CD4-positive, alpha-beta T cell treated with Interleukin-15 for 4 hours (primary cell): ENCODE data around the gene MTA2.

Source experiments
- DNase-seq: peaks from one replicate; pipeline ENCODE4 v3.0.0-alpha.2; 2020; ENCODE audit warnings: low spot score

MTA2 gene

DNA sequence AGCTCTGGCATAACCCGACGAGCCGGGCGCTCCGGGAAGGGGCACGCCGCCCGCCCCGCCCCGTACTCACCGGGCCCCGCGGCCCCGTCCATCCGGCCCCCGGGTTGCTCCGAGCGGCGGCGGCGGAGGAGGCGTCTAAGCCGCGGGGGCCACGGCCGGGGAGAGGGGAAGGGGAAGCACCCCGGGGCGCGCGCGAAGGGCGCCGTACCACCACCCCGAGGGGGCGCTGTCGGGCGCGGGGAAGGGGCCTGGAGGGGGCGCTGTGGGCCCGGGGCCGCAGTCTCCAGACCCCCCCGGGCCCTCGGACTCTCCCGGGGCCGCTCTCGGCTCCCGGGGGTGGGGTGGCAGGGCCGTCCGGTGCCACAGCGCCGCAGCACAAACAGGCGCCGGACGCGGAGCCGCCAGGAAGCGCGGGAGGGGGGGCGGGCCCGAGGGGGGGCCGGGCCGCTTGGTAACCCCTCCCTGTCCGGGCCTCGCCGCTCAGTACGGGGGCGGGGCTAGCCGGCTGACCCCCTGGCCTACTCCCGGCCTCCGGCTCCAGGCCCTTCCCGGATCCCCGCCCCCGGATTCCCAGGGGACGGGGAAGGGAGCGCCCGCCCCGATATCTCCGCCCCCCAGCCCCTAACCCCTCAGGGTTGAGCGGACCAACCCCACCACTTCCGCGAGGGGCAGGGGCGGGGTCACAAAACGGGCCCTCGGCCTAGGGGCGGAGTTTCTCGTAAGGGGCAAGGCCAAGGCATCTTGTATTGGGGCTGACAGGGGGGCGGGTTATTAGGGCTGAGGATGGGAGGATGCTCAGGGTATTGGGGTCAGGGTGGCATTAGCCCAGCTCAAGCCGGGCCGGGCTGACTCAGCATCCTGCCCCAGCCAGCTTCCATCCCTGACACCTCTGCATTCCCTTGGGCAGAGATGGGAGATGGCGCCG, 11.0 kb upstream of the MTA2 start, which contains the start of the genes EML3 and ROM1:
Gene EML3, minus strand, starts transcription at position 410 of the 925 bp plus-strand sequence. Its CDS starts 318 bp downstream, at position 92.
Gene ROM1, plus strand, starts transcription at position 892 of the 925 bp plus-strand sequence. Its CDS starts 25 bp downstream, at position 917.
- peak; percentile 91 for DNase-seq

GRCh38 chr11:62611705-62612365, 10.2 kb upstream of the MTA2 start:
- peak; percentile 23 for DNase-seq

DNA sequence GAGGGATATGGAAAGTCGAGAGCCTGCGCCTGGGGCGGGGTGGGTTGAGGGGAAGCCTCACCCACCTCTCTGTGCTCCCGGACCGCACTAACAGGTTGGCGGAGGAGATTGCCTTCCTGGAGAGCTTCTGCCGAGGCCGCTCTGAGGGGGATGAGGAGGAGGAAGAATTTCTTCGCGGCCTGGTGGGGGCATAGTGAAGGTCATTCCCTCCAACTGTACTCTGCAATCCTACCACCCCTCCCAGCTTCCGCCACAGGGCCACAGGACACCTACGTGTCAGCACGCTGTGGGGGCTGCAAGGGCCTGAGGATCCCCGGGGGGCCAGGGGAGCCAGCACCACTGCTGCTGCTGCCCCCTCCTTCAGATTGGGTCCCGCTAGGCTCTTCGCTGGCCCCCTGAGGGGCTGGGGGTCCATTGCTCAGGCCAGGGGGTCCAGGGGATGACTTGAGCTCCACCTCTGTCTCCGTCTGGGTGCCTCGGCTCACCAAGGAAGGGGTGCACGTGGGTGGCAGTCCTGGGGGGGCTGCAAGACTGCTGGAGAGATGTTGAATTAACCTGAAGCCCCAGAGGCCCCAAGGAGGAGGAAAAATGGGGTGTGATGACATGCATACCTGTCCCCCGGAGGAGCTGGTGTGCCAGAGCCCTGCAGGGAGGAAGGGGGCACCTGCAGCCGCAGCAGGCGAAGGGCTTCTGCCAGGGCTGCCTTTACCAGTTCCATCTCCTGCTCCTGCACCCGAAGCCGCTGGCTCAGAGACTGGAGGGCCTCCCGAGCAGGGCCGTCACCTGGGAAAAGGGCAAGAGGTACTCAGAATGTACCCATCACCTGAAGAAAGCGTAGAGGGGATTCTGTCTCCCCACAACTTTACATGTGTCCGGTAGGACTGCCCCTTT, 9.4 kb upstream of the MTA2 start:
- no peak for DNase-seq

DNA sequence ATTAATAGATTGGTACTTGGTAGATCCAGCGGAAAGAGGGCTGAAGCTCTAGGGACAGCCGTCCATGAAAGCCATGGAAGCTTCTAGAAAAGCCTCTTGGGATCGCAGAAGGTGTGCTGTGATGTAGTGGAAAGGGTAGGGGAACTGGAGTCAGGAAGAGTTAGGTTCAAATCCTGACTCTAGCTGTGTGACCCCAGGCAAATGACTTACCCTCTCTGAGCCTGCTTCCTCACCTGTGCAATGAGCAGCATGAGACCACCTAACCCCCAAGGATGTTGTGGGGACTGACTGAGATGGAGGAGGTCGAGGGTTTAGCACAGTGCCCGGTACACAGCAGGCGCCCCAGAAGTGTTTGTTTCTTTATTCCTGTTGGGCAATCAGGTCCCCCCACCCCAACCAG, 8.7 kb upstream of the MTA2 start:
- DNase-seq, result no peak

GRCh38 chr11:62608776-62609175, 7.1 kb upstream of the MTA2 start:
- no peak for DNase-seq

DNA sequence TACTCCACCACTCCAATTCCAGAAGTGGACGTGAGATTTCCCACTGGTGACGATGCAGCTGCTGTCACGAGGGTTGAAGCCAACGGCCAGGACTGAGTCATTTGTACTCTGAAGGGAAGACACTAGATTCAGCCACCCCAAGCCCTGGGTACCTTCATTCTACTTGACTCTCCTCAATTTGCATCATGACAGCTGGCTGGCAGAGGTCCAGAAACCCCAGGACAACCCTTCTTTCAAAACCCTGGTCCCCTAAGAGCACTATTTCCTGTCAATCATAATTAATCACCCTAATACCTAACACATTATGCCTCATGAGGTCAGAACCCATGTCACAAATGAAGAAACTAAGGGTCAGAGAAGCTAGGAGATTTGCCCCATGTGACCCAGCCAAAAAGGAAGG, 6.0 kb upstream of the MTA2 start:
- no peak for DNase-seq

- DNase-seq, result no peak
These were observed 4.2 kb upstream of the MTA2 start for GRCh38 chr11:62605902-62606301.

- no peak for DNase-seq
These were observed 3.8 kb upstream of the MTA2 start for GRCh38 chr11:62605467-62605866.

- DNase-seq, result no peak
These were observed 2.9 kb upstream of the MTA2 start for GRCh38 chr11:62604460-62605120.

GRCh38 chr11:62603776-62604299, 2.2 kb upstream of the MTA2 start:
- DNase-seq, result no peak

GRCh38 chr11:62603072-62603408, 1.4 kb upstream of the MTA2 start:
- no peak for DNase-seq

GRCh38 chr11:62602141-62603071, 741 bp upstream of the MTA2 start:
- DNase-seq, result peak; percentile 36

DNA sequence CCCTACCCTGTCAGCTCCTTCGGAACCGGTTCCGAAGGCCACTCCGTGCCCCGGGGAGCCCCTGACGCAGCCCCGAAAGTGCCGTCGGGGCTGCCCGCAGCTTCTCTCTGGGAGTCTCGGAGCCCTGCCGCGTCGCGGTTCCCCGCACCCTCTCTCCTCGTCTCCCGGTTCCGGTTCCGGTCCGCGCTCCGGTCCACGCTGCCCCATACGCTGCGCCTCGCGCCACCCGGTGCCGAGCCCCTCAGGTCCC, 618 bp downstream of the MTA2 start:
- DNase-seq, result peak; percentile 18

GRCh38 chr11:62600367-62601121, 1.1 kb downstream of the MTA2 start:
- peak; percentile 19 for DNase-seq

DNA sequence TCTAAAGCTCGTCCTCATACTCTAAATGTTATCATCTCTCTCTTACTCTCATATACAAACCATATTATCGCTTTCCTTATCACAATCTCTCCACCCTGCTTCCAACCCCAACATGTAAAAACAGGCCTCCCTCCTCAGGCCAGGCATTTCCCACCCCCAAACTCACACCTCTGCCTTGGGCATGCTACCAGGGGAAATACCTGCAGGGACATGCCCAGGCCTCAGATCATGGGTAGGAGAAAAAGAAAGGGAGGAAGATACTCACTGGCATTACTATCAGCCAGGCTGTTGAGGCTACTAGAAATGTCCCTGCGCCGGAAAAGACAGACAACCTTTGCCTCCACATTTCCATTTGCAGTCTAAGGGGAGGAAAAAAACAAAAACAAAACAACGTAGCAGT, 1.8 kb downstream of the MTA2 start:
- DNase-seq, result no peak

DNA sequence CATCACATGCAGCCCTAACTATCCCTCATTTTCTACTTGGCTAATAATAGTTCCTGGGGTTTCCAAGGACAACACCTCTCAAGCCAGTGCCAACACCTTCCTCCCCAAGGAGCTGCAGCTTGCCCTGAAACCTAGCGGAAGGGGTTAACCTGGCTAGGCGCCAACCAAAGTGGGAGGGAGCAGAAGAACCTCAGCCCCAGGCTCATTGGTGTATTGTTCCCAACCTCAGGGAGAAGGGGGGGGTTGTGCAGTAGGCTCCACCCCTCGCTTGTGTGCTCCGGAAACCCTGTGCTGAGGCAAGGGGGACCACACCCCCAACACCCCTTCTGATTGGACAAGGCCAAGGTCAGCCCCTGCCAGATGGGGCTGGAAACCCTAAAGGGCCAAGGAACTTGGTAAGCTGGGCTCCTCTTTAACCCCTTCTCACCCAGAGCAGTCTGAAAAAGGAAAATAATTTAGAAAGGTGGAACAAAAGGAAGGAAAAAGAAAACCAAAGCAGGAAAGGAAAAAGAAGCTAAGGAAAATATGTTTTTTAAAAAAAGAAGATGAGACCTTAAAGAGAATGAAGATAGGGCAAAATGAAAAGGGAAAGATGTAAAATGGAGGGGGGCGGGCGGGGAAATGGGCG, 2.5 kb downstream of the MTA2 start:
- DNase-seq, result peak; percentile 98

DNA sequence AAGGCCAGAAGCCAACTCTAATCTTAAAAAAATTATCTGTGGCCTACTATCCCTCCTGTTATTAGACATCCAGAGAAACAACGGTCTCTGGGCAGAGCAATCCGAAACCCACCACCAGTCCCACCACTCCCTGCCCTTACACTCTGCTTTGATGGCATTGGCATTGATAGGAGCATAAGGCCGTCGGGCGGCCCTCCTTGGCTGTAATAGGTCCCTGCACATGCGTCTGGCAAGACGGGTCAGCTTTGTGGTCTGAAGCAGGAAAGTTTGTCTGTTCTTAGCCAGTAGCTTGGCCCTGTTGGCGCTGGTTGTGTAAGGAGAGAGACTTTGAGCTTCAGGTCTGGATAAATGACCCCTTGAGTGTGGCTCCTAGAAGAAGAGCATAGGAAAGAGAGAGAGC, 6.5 kb downstream of the MTA2 start:
- no peak for DNase-seq

- peak; percentile 80 for DNase-seq
These were observed 8.1 kb downstream of the MTA2 start for GRCh38 chr11:62593434-62594044.

- DNase-seq, result no peak
These were observed 8.7 kb downstream of the MTA2 start for GRCh38 chr11:62592989-62593421.
